RWPE1 (cell line): Measurements from ENCODE around the gene GRIN2A.

Experiments
- CTCF ChIA-PET: fragments of 350-600 bp; sonication (Branson Sonifier 250); formaldehyde crosslinking; extraction: SDS; loops from one replicate; lab custom pipeline; 2021; lab: Yijun Ruan, JAX
- POLR2A ChIA-PET: fragments of 400-600 bp; formaldehyde crosslinking; extraction: SDS; loops from one replicate; lab custom pipeline; 2020; ENCODE audit warnings: antibody characterized with exemption; ENCODE audit not compliant: low non-redundant PET; lab: Yijun Ruan, JAX
- DNase-seq: peaks from one replicate; pipeline ENCODE4 v3.0.0; 2012; ENCODE audit warnings: low spot score
- H3K27ac ChIP-seq: fragments of 450-650 bp; 2 replicates; pipeline ENCODE4 v1.5.1; 2017
- CTCF ChIP-seq: fragments of 450-650 bp; conservative IDR thresholded peaks from 2 replicates; pipeline ENCODE4 v1.5.1; 2017; ENCODE audit warnings: low read depth, mild to moderate bottlenecking

The GRIN2A gene

GRCh38 chr16:10033556-10033955 is 148.7 kb downstream of the GRIN2A start:
- POLR2A ChIA-PET = no interaction called here
- no peak for DNase-seq
- H3K27ac ChIP-seq = no peak overlapping the region
- no peak for TF ChIP-seq CTCF
- CTCF ChIA-PET = no interaction called here

GRCh38 chr16:10031955-10032354 is 150.3 kb downstream of the GRIN2A start:
- POLR2A ChIA-PET = no interaction called here
- CTCF ChIA-PET = no interaction called here
- no peak overlapping the region for H3K27ac ChIP-seq
- DNase-seq = no peak
- TF ChIP-seq CTCF = no peak

- POLR2A ChIA-PET = no interaction called here
- TF ChIP-seq CTCF = no peak
- DNase-seq = no peak
- CTCF ChIA-PET = no interaction called here
- no peak overlapping the region for H3K27ac ChIP-seq
Observed at GRCh38 chr16:10031473-10031872, 150.8 kb downstream of the GRIN2A start.

- DNase-seq = no peak
- CTCF ChIA-PET = no interaction called here
- H3K27ac ChIP-seq = no peak overlapping the region
- POLR2A ChIA-PET = no interaction called here
- no peak for TF ChIP-seq CTCF
Observed at GRCh38 chr16:10028644-10029043, 153.6 kb downstream of the GRIN2A start.

GRCh38 chr16:10027553-10027952 is 154.7 kb downstream of the GRIN2A start:
- DNase-seq = no peak
- CTCF ChIA-PET = no interaction called here
- H3K27ac ChIP-seq = no peak overlapping the region

GRCh38 chr16:10026593-10026992 is 155.6 kb downstream of the GRIN2A start:
- CTCF ChIA-PET = no interaction called here
- POLR2A ChIA-PET = no interaction called here

More at GRCh38 chr16:10027553-10027952, 154.7 kb downstream of the GRIN2A start:
- no peak for TF ChIP-seq CTCF
- POLR2A ChIA-PET = no interaction called here

More at GRCh38 chr16:10026593-10026992, 155.6 kb downstream of the GRIN2A start:
- H3K27ac ChIP-seq = no peak overlapping the region
- no peak for TF ChIP-seq CTCF
- no peak for DNase-seq
